ENCODE results near the gene ST3GAL3.
A peak's percentile ranks its signal among the peaks of the same experiment; 100 is the strongest.

ST3GAL3 gene

DNA sequence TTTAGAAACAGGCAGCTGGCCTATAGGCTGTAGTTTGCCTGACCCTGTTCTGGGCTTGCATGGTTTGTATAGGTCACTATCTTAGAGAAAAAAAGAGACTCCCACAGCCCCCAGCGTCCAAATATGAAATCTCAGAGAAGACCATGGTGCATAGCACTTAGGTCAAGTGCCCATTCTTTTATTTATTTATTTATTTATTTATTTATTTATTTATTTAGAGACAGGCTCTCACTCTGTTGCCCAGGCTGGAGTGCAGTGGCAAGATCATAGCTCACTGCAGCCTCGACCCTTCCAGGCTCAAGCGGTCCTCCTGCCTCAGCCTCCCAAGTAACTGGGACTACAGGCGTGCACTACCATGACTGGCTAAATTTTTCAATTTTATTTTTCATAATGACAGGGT is 175.4 kb downstream of the ST3GAL3 start:
- DNase-seq (ENCODE audit: low read depth): no peak
- TF ChIP-seq, protein P1, sequence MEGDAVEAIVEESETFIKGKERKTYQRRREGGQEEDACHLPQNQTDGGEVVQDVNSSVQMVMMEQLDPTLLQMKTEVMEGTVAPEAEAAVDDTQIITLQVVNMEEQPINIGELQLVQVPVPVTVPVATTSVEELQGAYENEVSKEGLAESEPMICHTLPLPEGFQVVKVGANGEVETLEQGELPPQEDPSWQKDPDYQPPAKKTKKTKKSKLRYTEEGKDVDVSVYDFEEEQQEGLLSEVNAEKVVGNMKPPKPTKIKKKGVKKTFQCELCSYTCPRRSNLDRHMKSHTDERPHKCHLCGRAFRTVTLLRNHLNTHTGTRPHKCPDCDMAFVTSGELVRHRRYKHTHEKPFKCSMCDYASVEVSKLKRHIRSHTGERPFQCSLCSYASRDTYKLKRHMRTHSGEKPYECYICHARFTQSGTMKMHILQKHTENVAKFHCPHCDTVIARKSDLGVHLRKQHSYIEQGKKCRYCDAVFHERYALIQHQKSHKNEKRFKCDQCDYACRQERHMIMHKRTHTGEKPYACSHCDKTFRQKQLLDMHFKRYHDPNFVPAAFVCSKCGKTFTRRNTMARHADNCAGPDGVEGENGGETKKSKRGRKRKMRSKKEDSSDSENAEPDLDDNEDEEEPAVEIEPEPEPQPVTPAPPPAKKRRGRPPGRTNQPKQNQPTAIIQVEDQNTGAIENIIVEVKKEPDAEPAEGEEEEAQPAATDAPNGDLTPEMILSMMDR (IDR thresholded peaks at IDR 0.05; ENCODE audit: insufficient read depth, low read depth, low read length, missing control alignments): no peak
- H3K4me3 ChIP-seq (ENCODE audit: low read length): no peak overlapping the region

DNA sequence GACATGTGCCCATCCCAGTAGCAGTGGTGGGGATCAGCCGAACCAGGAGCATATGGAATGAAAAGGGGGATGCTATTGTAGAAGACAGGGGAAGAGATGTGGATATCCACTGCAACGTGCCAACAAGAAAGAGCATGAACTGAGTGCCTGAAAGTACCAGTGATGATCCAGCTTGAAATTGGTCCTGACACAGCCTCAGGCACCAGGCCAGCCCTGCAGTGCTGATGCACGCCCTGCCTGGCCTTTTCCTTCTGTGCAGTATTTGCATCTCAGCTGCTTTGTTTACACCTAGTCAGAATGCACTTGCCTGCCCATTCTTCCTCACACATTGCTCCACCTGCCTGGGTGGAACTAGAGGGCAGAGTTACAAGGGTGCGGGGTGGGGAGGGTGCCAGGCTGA is 176.0 kb downstream of the ST3GAL3 start:
- TF ChIP-seq, protein P1 (IDR thresholded peaks at IDR 0.05; ENCODE audit: insufficient read depth, low read depth, low read length, missing control alignments): no peak

DNA sequence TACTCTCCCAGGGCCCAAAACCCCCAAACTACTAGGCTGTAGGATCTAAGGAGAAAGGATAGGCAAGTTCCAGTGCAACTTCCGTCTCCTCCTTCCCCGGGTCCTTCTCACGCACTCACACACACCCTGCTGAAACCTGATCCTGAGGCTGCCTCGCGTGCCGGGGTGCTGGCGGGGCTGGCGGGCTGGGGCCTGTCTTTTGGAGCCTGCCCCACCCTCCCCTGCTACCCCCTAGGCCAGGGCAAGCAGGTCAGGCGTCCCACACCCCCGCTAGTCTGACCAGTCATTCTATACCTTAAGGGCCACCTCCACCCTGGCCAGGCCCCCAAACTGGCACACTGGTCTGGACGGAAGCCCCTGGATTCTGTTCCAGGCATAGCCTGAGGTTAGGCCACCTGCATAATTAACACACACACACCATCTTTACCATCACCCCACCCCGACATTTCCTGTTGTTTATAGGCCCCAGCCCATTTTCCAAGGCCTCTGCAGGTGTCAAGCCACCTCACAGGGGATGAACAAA is 178.0 kb downstream of the ST3GAL3 start:
- no peak overlapping the region for H3K4me3 ChIP-seq (ENCODE audit: low read length)
- TF ChIP-seq, protein P1 (IDR thresholded peaks at IDR 0.05; ENCODE audit: insufficient read depth, low read depth, low read length, missing control alignments): no peak
- peak; percentile 86 for DNase-seq (ENCODE audit: low read depth)

More for the DNA sequence above, 176.0 kb downstream of the ST3GAL3 start:
- DNase-seq (ENCODE audit: low read depth): peak; percentile 75
- no peak overlapping the region for H3K4me3 ChIP-seq (ENCODE audit: low read length)

DNA sequence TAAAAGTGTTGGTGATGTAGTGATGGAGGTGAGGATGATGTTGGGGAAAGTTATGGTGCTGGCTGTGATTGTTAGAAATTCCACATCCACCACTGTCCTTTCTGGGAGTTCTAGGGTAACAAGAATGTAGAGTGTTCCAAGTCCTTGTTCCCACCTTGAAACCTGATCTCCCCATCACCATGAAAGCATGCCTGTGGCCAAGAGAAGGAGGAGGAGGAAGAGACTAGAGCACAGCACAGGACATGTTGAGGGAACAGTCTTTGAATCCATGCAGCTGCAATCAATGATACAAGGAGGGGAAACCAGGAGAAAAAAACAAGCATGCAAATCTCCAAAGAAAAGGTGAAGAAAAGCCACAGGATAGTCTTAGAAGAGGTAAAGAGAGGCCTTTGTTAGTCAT is 180.4 kb downstream of the ST3GAL3 start:
- DNase-seq (ENCODE audit: low read depth): no peak
- H3K4me3 ChIP-seq (ENCODE audit: low read length): no peak overlapping the region
- TF ChIP-seq, protein P1 (IDR thresholded peaks at IDR 0.05; ENCODE audit: insufficient read depth, low read depth, low read length, missing control alignments): no peak

DNA sequence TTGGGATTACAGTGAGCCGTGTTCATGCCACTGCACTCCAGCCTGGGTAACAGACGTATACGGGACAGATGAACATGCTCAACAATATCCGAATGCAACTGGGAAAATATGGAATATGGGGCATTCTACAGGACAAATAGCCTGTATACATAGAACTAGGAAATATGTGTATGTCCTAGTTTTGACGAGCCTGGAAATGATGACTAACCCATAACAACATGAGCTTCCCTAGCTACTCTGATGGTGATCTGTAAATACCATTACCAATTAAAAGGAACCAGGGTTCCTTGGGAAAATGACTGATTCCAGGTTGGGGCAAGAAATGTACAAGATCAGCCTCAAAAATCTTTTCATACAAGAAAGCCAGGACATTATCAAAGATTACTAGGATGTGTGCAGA is 183.5 kb downstream of the ST3GAL3 start:
- DNase-seq (ENCODE audit: low read depth): peak; percentile 43
- TF ChIP-seq, protein P1 (IDR thresholded peaks at IDR 0.05; ENCODE audit: insufficient read depth, low read depth, low read length, missing control alignments): no peak

GRCh38 chr1:43893006-43893405 is 185.7 kb downstream of the ST3GAL3 start:
- no peak overlapping the region for H3K4me3 ChIP-seq (ENCODE audit: low read length)
- DNase-seq (ENCODE audit: low read depth): no peak
- TF ChIP-seq, protein P1 (IDR thresholded peaks at IDR 0.05; ENCODE audit: insufficient read depth, low read depth, low read length, missing control alignments): no peak

More for the DNA sequence above, 183.5 kb downstream of the ST3GAL3 start:
- H3K4me3 ChIP-seq (ENCODE audit: low read length): no peak overlapping the region

GRCh38 chr1:43898981-43899380 is 191.6 kb downstream of the ST3GAL3 start:
- H3K4me3 ChIP-seq (ENCODE audit: low read length): no peak overlapping the region
- no peak for DNase-seq (ENCODE audit: low read depth)
- TF ChIP-seq, protein P1 (IDR thresholded peaks at IDR 0.05; ENCODE audit: insufficient read depth, low read depth, low read length, missing control alignments): no peak

Measured in epithelial cell of esophagus (primary cell).